HG03280 (cell line): ENCODE measurements around the gene ACAD11.

Experiments
- ATAC-seq: cut with Tn5 transposase; IDR thresholded peaks from one replicate; pipeline ENCODE4 v1.9.1; 2021; ENCODE audit warnings: mild to moderate bottlenecking, moderate library complexity; ENCODE audit not compliant: unreplicated experiment

The ACAD11 gene

DNA sequence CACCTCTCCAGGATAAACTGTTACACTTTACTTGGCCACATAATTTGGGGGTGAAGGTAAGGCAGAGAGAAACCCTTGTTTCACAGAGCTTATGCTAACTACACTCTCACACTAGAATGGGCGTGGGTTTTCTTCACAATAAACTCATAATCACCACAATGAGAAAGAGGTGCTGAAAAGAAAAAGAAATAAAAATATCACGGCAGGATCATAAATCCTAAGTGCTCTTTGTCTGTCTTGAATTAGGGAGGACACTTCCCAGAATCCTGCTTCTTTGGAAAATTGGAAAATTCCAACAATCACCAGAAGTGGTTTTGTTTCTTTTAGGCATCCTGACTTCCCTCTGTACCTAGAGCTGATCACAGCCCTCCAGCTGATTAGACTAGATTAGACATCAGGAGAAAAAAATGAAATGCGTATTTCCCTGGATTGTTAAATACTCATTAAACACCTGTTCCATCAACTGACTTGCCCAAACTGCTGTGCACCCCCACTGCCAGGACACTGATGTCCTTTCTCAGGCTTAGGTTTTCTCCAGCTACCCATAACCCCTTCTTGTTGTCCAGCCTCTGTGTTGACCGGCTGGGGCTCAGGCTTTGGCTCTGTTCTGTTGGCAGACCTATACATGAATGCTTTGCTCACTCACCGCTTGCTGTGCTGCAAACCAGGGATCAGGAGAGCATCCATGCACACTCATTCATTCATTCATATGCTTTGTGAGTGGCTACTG, 104.1 kb downstream of the ACAD11 start:
- ATAC-seq = no peak

DNA sequence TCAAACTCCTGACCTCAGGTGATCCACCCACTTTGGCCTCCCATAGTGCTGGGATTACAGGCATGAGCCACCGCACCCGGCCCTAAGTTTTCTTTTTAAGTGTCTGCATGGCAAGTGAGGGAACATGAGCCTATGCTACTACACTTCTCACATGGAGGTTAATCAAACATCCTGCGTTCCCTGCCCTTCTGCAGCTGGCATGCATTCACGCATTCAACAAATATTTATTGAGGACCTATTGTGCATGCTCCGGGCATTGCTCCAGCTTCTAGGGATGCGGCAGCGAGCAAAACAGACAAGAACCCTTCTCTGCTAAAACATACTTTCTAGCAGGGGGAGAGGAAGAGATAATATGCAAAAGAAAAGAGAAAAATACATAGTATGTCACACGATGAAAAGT, 105.2 kb downstream of the ACAD11 start:
- ATAC-seq = no peak

DNA sequence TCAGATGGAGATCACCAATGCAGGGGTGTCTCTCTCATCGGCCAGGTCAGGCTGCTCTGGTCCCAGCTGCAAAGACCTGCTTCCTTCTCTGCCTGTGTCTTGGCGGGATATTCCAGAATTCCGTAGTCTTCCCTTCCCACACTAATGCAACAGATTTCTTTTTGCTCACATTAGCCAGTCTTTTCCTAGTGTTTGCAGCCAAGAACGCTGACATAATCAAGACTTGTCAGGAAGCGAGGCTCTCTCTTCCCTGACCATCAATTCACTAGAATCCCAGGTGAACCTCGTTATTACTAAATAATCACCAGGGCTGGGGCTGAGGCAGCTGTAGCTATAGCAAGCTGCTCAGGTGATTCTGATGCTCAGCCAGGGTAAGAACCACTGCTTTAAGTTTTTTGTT, 105.8 kb downstream of the ACAD11 start:
- no peak for ATAC-seq

DNA sequence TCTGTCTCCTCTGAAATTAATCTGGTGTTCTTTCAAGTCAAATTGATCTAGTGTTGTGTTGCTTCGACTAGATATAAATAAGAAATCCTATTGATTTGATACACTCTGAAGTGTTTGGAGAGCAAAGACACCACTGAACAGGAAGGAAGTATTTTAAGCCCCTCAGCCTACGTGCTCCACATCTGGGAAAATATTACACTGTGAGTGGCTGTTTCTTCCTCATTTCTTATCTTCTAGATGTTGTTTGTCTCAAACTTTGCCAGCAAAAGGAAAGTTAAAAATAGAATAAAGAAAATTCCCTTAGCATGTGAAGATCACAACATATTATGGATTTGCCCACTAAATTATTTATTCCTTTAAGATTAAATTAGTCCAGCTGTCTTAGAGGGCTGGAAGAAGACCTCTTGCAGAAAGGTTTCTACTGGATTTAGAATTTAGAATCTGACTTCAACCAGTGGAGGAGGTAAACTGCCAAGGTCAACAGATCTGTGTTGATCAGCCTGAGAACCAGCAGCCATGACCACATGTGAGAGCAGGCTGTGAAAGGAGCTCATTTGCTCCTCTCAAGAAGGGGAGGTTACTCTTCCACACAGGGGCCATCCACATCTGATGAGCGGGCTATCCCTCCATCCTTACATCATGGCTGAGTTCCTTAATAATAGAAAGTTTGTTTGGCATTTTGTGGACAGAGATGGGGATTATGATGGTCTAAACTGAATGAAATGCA, 108.9 kb downstream of the ACAD11 start:
- no peak for ATAC-seq

DNA sequence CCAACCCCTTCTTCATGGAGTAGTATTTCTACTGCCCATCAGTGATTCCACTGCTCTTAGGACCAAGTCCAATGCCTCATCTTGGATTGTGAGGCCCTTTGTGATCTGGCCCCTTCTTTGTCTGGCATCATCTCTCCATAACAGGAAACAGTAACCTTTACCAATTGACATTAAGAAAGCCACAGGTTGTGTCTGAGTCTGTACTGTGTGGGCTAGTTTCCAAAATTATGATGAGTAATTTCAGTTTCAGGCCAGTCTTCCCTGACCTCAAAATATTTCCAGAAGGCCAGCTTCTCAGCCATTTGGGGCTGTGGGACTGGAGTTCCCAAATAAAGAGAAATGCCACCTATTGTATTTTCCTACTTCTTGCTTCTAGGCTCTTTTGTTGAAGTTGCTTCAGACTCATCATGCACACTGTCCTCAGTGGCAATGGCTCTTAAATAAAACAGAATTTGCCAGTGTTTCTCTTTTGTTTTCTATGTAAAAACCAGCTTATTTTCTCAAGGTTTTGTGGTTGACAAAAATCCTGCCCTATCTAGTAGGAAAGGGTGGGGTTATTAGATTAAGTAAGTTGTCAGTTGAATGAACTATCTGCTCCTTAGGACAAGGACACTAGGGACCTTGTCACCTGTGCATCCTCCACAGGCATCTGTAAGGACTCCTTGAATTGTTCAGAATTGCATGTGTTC, 109.6 kb downstream of the ACAD11 start:
- ATAC-seq = peak; percentile 74

DNA sequence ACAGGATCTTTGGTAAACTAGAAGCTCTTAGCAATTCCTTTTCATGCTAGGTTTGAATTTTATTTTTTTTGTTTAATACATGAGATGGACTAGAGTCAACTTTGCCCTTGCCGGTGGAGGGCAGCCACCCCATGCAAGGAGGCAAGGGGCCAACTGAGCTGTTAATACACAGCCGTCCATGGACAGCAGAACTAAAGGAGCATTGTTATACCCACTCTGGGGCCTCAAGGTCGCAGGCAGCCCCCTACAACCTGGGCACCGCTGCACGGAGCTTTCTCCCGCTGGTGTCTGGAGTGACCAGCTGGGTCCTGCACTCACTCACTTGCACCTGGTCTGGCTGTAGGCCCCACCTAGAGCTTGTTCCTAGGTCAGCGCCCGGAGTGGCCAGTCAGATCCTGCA, 110.4 kb downstream of the ACAD11 start:
- no peak for ATAC-seq

DNA sequence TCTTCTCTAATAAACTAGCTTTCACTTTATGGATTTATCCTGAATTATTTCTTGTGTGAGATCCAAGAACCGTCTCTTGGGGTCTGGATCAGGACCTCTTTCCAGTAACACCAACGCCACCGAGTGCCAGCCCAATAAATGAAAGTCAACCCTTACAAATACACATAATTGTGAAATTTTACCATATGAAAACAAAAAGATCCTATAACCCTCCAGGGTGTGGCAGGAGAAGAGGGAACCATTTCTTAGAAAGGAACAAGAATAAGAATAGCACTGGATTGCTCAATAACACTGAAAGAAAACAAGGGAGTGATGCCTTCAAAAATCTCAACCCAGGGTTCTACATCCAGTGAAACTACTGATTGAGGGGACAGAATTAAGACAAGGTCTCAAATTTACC, 114.1 kb downstream of the ACAD11 start:
- no peak for ATAC-seq

DNA sequence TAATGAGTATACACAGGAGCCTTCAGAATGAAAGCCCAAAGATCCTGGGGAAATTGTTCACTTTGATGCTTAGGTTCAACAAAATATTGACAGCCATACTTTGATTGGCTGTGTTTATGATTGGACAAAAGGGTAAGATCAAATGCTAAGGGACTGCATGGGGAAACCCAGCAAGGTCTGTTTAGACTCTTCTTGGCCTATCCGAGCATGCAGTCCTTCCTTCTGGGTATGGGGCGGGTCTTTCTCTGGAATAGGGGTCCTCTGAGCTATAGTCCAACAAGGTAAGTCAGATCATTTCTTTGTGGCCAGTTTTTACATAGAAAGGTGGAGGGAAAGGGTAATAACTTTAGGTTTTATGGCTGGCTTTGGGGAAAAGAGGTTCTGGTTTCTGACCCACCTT, 115.5 kb downstream of the ACAD11 start:
- no peak for ATAC-seq

DNA sequence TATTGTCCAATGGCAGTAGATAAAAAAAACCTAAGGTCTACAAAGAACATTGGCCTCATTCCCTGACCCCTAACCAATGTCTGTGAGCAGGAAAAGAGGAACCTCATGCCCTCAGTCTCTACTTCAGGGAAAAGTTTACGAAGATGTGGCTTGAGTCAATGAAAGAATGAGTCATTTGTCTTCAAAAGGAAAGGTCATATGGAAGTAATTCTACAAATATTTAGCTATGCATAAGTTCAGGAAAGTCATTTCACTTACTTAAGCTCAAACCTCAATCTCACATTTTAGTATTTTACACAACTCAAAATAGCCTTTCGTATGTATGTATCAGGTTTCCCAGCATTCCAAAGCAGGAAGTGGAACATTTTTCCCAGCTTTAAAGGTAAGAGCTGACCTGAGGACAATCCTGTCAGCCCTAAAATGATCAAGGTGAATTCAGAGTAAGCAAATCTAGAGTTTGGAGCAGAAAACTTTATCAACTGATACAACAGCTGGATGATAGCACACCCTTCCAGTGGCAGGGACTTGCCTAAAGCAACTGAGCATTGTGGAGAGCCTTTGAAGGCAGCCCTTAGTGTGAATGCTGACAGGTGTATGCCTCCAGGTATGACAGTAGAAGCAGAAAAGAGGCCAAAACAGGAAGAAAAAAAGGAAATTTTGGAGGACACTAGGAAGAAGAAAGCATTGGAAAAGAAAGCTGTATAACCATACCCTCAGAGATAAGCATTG, 116.4 kb downstream of the ACAD11 start:
- no peak for ATAC-seq

DNA sequence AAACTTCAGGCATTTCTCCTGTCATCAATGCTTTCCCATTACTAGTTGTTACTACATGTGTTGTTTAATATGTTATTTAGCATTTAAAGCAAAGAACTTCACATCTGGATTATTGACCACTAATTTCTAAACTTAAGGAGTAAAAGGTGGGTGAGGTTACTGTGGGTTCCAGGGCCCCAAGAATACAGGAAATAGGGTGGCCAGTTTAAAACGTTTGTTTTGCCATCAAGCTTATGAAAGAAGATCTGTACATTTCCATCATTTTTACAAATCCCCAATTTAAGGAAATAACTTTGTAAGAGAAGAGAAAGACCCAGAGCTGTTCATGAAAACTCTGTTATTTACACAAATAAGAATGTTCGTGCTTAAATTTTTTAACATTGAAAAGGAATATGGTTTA, 117.0 kb downstream of the ACAD11 start:
- no peak for ATAC-seq

DNA sequence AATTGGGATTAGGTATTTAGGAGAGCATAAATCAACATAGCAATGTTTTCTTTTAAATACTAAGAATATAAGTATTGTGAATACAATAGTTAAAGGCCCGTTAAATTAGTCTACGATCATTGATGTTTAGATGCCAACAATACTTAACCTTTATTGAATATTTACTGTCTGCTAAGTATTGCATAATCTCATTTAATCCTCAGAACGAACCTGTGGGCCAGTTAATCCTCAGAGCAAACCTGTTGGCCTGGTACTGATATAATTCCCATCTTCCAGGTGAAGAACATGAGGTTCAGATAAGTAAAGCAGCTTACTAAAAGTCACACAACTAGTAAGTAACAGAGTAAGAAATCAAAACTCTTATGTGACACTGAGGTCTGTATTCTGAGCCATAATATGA, 119.9 kb downstream of the ACAD11 start:
- ATAC-seq = no peak

DNA sequence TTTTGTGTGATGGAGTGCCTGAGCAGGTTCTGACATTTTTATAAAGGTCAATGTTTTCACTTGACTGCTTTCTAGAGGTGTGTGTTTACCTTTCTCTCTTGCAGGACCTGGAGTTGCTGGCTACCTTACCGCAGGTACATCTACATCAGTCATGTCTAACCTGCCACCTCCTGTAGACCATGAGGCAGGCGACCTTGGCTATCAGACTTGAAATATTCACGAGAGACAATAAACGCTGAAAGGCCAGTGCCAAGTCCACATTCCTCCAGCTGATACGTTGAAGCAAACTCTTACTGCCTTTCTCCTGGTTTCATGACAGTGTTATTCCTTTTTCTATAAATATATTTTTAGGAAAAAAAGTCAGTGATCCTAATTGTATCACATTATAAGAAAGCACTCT, 121.5 kb downstream of the ACAD11 start:
- no peak for ATAC-seq

DNA sequence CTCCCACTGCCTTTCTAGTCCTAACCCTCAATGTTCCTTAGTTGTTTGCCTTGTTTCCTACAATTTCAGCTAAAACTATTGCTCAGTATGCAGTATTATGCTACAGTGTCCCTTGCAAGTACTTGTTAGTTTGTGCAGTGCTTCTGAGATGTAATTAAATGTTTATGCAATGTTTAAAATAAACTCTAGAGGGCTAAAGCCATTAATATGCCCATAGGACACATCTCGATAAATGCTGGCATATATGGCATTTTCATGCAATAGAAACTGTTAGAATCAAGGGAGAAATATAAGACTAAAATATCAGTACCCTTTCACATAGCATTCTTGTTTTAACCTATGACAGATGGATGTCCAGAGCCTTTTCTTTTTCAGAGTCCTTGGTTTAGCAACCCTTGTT, 122.3 kb downstream of the ACAD11 start:
- no peak for ATAC-seq

DNA sequence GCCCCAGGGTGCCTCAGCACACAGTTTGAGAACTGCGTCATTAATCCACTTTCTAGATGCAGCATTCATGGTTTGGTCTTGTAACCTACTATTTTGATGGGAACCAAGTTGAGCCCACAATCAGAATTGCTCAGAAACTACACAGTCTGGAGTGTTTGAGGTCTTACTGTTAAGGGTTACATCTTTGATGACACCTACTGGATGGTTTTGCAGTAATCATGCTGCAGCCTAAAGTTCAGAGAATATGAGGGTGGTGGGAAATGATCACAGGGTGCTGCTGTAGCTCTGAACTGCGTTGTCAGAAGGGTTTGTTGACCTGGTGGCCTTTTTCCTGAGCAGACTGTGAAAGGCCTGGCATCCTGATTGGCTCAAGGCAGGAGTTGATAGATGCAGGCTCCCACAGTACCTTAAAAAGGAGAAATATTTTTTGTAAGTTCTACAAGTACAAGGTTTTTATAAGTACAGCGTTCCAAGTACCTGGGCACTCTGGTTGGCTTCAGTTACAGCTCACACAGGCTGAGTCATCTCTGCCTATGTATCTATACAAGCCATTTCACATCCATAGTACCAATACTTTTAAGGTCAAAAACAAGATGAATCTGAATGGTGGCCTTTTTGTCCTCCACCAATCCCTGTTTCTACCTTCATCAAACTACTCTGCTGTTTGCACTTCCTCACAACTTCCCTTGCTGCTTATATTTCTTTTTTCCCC, 123.0 kb downstream of the ACAD11 start:
- ATAC-seq = peak; percentile 20

DNA sequence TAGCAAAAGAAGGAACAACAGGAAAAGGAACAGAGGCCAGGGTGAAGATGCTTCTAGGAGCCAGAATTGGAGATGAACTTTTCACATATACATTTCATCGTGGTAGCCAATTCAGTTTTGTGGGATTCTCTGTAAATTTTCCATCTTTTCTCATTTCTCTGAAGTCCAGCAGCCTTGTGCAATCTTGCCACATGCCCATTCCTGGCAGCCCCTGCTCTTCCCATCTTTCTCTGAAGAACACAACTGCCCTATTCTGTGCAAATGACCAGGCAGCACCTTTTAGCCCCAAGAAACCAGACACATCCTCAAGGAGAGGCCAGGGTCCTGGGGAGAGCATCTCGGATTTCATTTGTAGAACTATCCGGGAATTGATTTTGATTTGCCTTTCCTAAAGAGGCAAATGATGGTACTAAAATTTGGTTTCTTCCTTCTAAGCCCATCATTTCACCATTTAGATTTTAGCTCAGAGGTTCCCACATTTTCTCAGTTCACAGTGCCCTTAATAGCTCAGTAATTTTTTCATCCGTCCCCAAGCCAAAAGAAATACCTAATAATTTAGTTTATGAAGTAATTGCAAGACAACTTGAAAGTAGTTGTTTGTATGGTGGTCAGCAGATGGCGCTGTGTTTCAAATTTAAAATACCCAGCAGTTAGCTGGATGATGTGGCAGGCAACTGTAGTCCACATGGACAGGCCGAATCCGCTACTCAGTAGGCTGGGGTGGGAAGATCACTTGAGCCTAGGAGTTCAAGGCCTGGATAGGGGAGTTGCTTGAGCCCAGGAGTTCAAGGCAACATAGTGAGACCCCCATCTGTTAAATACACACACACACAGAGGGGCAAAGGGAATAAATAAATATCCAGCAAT, 123.8 kb downstream of the ACAD11 start:
- peak; percentile 54 for ATAC-seq

DNA sequence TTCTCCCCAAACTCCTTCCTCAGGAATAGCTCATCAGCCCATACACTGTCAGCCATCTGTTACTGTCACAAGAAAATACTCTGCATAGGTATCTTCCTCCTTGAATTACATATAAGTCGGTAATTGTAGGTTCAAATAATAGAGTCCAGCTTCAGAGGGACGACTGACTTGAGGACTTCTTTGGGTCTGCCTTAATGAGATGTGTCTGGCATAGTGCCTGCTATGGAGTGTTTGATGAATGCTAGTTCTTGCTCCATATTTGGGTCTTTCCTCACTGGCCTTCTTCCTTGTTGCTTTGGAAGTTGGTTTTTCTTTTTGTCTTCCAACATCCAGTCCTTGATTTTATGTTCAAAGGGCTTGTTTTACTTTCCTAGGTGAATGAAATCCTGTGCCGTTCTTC, 129.0 kb downstream of the ACAD11 start:
- no peak for ATAC-seq

DNA sequence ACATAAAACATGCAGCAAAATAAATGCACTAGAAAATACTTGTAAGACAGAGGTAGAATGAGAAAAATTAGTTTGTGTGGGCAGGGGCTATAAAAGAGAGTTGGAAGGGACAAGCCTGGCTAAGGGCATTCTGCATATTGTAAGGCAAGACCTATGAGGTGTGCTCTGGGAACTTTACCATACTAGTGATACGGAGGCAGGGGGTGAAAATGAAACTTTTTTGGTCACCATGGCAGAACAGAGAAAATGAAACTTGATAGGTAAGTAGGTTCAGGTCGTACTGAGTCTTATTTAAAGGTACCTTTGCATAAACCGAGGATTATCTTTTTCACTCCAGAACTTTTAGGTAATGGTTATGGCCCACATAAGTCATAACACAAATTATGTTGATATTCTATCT, 137.3 kb downstream of the ACAD11 start:
- ATAC-seq = peak; percentile 87

DNA sequence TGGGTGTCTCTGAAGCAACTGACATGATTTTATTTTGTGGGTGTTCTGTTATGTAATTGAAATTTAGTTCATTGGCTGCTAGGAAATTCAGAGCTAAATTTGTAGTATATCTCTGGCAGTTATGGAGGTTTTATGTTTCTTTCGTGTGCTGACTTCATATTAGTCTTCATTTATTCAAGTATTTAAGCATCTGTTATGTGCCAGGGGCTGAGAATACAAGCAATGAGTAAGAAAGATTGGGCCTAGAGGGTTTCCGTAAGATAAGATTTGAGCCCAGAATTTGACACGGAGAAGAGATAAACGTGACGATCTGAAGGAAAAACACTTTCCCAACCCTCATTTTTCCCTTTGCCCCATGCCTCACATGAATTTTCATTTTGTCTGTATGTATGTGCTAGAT, 137.7 kb downstream of the ACAD11 start:
- no peak for ATAC-seq

DNA sequence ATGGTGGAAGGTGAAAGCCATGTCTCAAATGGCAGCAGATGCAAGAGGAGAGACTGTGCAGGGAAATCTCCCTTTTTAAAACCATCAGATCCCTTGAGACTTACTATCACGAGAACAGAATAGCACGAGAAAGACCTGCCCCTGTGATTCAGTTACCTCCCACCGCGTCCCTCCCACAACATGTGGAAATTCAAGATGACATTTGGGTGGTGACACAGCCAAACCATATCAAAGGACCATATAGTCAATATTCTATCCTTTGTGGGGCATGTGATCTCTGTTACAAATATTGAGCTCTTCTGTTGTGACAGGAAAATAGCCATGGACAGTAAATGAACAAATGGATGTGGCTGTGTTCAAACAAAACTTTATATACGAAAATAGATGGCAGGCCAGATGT, 139.7 kb downstream of the ACAD11 start:
- ATAC-seq = no peak

DNA sequence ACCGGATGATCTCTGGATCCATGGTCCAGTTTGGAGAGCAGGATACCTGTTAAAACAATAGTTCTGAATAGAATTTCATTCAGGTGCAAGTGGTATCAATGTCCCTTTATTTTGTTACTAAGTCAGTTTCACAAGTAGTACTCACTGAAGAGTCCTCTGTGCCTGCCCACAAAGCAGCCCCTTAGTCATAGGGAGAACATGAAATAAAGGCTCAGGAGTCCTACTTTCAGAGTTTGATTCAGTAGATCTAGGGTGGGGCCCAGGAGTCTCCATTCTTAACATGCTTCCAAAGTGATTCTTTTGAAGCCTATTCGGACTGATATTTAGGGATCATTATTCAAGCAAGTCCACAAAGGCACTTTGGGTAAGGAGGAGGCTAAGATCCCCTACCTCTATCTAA, 142.3 kb downstream of the ACAD11 start:
- no peak for ATAC-seq
